ENCODE data around the gene CXorf51B.
"Not testable (repeated sequence)": the region's sequence is repeated elsewhere in the genome, so short reads cannot be mapped to it uniquely, and the experiment has no call there.

Gene CXorf51B

GRCh38 chrX:146809471-146809870 is at the start of gene CXorf51B:
Gene CXorf51B, plus strand, starts transcription at chrX:146809771. Its CDS starts 21 bp downstream, at chrX:146809792.
- H3K4me3 ChIP-seq (ENCODE audit: low read length); H3K9me3 ChIP-seq (ENCODE audit: low read length); H2AFZ ChIP-seq (ENCODE audit: low read depth, low read length): not testable (repeated sequence)

GRCh38 chrX:146814644-146815043 is 5.1 kb downstream of the CXorf51B start, which contains the start of gene CXorf51A:
Gene CXorf51A, minus strand, starts transcription at chrX:146814744. Its CDS starts 21 bp downstream, at chrX:146814723.
- H3K27me3 ChIP-seq (ENCODE audit: insufficient read depth, low read length); H3K36me3 ChIP-seq (ENCODE audit: insufficient read depth, low read length); H3K4me3 ChIP-seq (ENCODE audit: low read length); H3K9me3 ChIP-seq (ENCODE audit: low read length); H2AFZ ChIP-seq (ENCODE audit: low read depth, low read length); H3K4me1 ChIP-seq (ENCODE audit: insufficient read depth, low read length): not testable (repeated sequence)

More at GRCh38 chrX:146809471-146809870, at the start of gene CXorf51B:
- H3K36me3 ChIP-seq (ENCODE audit: insufficient read depth, low read length); H3K27me3 ChIP-seq (ENCODE audit: insufficient read depth, low read length); H3K4me1 ChIP-seq (ENCODE audit: insufficient read depth, low read length): not testable (repeated sequence)

GRCh38 chrX:146831994-146832393 is 22.4 kb downstream of the CXorf51B start:
- no peak overlapping the region for H3K4me3 ChIP-seq (ENCODE audit: low read length)
- H3K27me3 ChIP-seq (ENCODE audit: insufficient read depth, low read length): no peaks in the 10 kb centered on the region
- no peaks in the 10 kb centered on the region for H3K9me3 ChIP-seq (ENCODE audit: low read length)
- H2AFZ ChIP-seq (ENCODE audit: low read depth, low read length): no peak overlapping the region
- H3K4me1 ChIP-seq (ENCODE audit: insufficient read depth, low read length): no peaks in the 10 kb centered on the region
- no peaks in the 10 kb centered on the region for H3K36me3 ChIP-seq (ENCODE audit: insufficient read depth, low read length)

GRCh38 chrX:146854281-146854680 is 44.7 kb downstream of the CXorf51B start:
- H3K9me3 ChIP-seq (ENCODE audit: low read length): no peaks in the 10 kb centered on the region
- H3K36me3 ChIP-seq (ENCODE audit: insufficient read depth, low read length): no peaks in the 10 kb centered on the region
- H2AFZ ChIP-seq (ENCODE audit: low read depth, low read length): no peak overlapping the region
- no peaks in the 10 kb centered on the region for H3K27me3 ChIP-seq (ENCODE audit: insufficient read depth, low read length)
- H3K4me1 ChIP-seq (ENCODE audit: insufficient read depth, low read length): no peaks in the 10 kb centered on the region
- no peak overlapping the region for H3K4me3 ChIP-seq (ENCODE audit: low read length)
